Tibial nerve (tissue), 4 donors: ENCODE measurements around the gene PLCD4. TPM values are rescaled to one million over a fixed set of nuclear protein-coding genes. Genes with fewer than 3 reads are reported as not detected.

Source experiments
- DNase-seq, 2 donors: peaks; one replicate each; pipeline ENCODE4 v3.0.0-alpha.2; 2019; ENCODE audit warnings: low spot score in 2 of 2
- H3K27ac ChIP-seq, 4 donors: fragments of 200-600 bp; sonication (generic) in 3 of 4; one replicate each; pipeline ENCODE4 v1.5.1; 2017 to 2019; ENCODE audit warnings: mild to moderate bottlenecking in 1 of 4
- H3K27me3 ChIP-seq, 2 donors: fragments of 200-600 bp; sonication (generic) in 1 of 2; one replicate each; pipeline versions ENCODE4 v1.5.1 to v1.6.0; 2017 to 2019
- H3K36me3 ChIP-seq, 3 donors: fragments of 200-600 bp; sonication (generic); one replicate each; pipeline ENCODE4 v1.5.1; 2018 to 2019
- H3K4me1 ChIP-seq, 4 donors: fragments of 200-600 bp; sonication (generic) in 3 of 4; one replicate each; pipeline ENCODE4 v1.5.1; 2017 to 2019
- H3K4me3 ChIP-seq, 4 donors: fragments of 200-600 bp; sonication (generic) in 3 of 4; one replicate each; pipeline ENCODE4 v1.5.1; 2017 to 2019; ENCODE audit warnings: mild to moderate bottlenecking in 1 of 4, moderate library complexity in 1 of 4
- H3K9me3 ChIP-seq, 4 donors: fragments of 200-600 bp; sonication (generic) in 3 of 4; one replicate each; pipeline ENCODE4 v1.5.1; 2017 to 2019
- CTCF ChIP-seq, 5 experiments: fragments of 200-600 bp in 3 of 5; fragments of 450-650 bp in 2 of 5; sonication (generic) in 3 of 5; IDR thresholded peaks; one replicate each; pipeline ENCODE4 v1.5.1; 2016 to 2019; ENCODE audit warnings: antibody characterized with exemption in 5 of 5, mild to moderate bottlenecking in 3 of 5, moderate library complexity in 2 of 5
- EP300 ChIP-seq, 2 donors: sonication (generic); formaldehyde crosslinking; IDR thresholded peaks; one replicate each; pipeline ENCODE4 v1.6.1; 2017; ENCODE audit warnings: antibody characterized with exemption in 2 of 2, mild to moderate bottlenecking in 1 of 2
- POLR2A ChIP-seq, 2 donors: fragments of 450-650 bp; IDR thresholded peaks; one replicate each; pipeline ENCODE4 v1.6.1; 2017; ENCODE audit warnings: antibody characterized with exemption in 2 of 2, mild to moderate bottlenecking in 2 of 2, moderate library complexity in 2 of 2
- WGBS, 2 donors: methylation state at CpG; one replicate each; pipeline ENCODE4 v1.1.5; 2018; 5-methylcytosine and 5-hydroxymethylcytosine counted together
- total RNA-seq, 4 donors: library from RNA; depleted of rRNA; stranded (reverse); fragments of >200 nt; gene quantifications; one replicate each; pipeline ENCODE4 v1.1.0, GENCODE V29; 2016

PLCD4 gene
- total RNA-seq, 4 donors from 2014 or later, result 9.2 to 20.1 (median 13.4) TPM

DNA sequence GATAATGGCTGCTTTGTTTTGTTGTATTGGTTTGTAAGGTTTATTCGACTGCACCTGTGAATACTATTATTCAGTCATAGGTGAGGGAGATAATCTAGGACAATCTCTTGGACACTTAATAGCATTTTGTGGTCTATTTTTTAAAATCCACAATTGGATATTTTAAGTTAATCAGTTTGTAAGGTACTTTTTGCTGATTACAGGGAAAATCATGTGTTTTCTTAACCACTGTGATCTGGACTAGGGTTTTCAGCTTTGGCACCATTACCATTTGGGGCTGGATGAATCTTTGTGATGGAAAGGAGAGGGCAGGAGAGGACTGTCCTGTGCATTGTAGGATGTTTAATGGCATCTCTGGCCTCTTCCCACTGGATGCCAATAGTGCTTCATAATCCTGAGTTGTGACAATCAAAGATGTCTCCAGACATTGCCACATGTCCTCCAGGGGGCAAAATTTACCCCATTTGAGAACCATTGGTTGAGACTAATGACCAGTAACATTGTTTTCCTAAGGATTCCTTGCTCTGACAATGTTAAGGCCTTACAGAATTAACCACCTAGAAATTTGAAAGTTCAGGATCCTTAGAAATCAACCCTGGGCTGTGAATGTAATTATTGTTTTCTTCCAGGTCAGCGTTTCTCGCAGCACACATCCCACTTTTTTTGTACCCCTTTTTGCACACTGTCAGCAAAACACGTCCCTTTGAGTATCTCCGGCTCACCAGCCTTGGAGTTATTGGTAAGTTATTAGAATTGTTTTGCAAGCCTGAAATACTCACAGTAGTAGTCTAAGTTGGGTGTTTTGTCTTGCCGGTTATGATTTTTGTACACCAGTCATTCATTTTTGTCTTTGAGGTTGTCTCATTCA, 23.5 kb upstream of the PLCD4 start:
- Histone ChIP-seq H3K36me3 (peaks cover 0 to 77% (median 15%) of the 10 kb centered on the region in 3 donors), H3K27me3 (no peaks in the 10 kb centered on the region), H3K4me1 (no peaks in the 10 kb centered on the region), H3K4me3 (no peak overlapping the region), H3K27ac (no peak overlapping the region), H3K9me3 (no peaks in the 10 kb centered on the region)
- 91 to 95% methylated on average over 6 of the region's 6 CpGs for WGBS, 2 donors
- no peak for TF ChIP-seq POLR2A (IDR thresholded peaks at IDR 0.05)
- TF ChIP-seq CTCF (IDR thresholded peaks at IDR 0.05), result no peak
- TF ChIP-seq EP300 (IDR thresholded peaks at IDR 0.05), result no peak
- DNase-seq, result no peak

DNA sequence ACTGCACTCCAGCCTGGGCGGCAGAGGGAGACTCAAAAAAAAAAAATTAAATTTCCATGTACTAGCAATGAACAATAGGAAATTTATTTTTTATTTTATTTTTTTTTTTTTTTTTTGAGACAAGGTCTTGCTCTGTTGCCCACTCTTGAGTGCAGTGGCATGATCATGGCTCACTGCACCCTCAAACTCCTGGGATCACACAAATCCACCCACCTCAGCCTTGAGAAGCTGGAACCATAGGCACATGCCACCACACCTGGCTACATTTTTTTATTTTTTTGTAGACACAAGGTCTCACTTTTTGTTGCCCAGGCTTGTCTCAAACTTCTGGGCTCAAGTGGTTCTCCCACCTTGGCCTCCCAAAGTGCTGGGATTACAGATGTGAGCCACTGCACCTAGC, 22.2 kb upstream of the PLCD4 start:
- Histone ChIP-seq H3K27me3 (no peaks in the 10 kb centered on the region), H3K27ac (no peak overlapping the region), H3K36me3 (peaks cover 0 to 90% (median 23%) of the 10 kb centered on the region in 3 donors), H3K9me3 (no peaks in the 10 kb centered on the region), H3K4me3 (no peak overlapping the region), H3K4me1 (no peaks in the 10 kb centered on the region)
- TF ChIP-seq CTCF (IDR thresholded peaks at IDR 0.05), result no peak
- no peak for TF ChIP-seq EP300 (IDR thresholded peaks at IDR 0.05)
- TF ChIP-seq POLR2A (IDR thresholded peaks at IDR 0.05), result no peak
- DNase-seq, result no peak
- 93 to 96% methylated on average over 1 of the region's 1 CpG for WGBS, 2 donors

DNA sequence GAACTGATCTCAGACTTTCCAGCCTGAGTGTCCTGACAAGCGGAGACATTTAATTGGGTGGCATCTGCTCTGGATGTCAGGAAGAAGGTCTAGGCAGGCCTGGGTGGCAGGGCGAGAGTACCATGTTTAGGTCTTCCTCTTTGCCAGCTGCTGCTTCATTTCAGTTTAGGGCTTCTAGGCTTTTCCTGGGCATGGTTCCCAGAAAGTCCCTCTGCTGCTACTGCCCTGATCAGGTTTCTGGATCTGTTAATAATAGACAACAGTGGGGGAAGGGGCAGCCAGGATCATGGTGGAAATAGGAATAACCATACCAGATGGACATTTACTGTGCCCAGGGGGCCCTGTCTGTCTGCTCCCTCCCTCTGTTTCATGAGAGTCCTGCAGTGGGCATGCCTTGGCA, 2.3 kb upstream of the PLCD4 start:
- Histone ChIP-seq H3K4me3 (no peak overlapping the region), H3K27ac (no peak overlapping the region), H3K4me1 (peaks cover 0 to 19% (median 0%) of the 10 kb centered on the region in 4 donors), H3K36me3 (no peaks in the 10 kb centered on the region), H3K27me3 (no peaks in the 10 kb centered on the region), H3K9me3 (no peaks in the 10 kb centered on the region)
- DNase-seq, result no peak
- no peak for TF ChIP-seq POLR2A (IDR thresholded peaks at IDR 0.05)
- WGBS, 2 donors, result 69 to 89% methylated on average over 2 of the region's 2 CpGs

DNA sequence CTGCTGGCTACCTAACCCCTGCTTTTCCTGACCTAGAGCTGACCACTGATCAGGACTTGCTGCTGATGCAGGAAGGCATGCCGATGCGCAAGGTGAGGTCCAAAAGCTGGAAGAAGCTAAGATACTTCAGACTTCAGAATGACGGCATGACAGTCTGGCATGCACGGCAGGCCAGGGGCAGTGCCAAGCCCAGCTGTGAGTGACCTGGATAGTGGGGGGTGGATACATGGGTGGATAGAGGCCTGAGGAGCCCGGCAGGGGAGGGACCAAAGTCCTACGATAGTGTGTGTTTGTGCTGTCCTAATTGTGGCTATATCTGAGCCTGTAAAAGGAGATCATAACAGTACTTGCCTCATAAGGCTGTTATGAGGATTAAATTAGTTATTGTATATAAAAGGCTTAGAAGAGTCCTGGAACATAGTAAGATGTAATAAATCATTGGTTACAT, 8.2 kb downstream of the PLCD4 start:
- no peaks in the 10 kb centered on the region for H3K27me3 ChIP-seq

GRCh38 chr2:218618102-218618860, 10.6 kb downstream of the PLCD4 start:
- H3K9me3 ChIP-seq, result no peaks in the 10 kb centered on the region
- WGBS, 2 donors, result 87 to 88% methylated on average over 9 of the region's 9 CpGs
- no peaks in the 10 kb centered on the region for H3K4me1 ChIP-seq
- TF ChIP-seq EP300 (IDR thresholded peaks at IDR 0.05), result no peak
- no peak for TF ChIP-seq POLR2A (IDR thresholded peaks at IDR 0.05)
- TF ChIP-seq CTCF (IDR thresholded peaks at IDR 0.05), result no peak
- no peak for DNase-seq
- H3K4me3 ChIP-seq, result no peak overlapping the region
- no peaks in the 10 kb centered on the region for H3K27me3 ChIP-seq
- H3K27ac ChIP-seq, result no peak overlapping the region
- H3K36me3 ChIP-seq, result peaks cover 0 to 19% (median 0%) of the 10 kb centered on the region in 3 donors

More for the DNA sequence above, 8.2 kb downstream of the PLCD4 start:
- Histone ChIP-seq H3K4me1 (no peaks in the 10 kb centered on the region), H3K4me3 (no peak overlapping the region), H3K9me3 (no peaks in the 10 kb centered on the region), H3K27ac (no peak overlapping the region), H3K36me3 (peaks cover 0 to 19% (median 0%) of the 10 kb centered on the region in 3 donors)
- WGBS, 2 donors, result 74 to 86% methylated on average over 6 of the region's 6 CpGs
- no peak for DNase-seq
- no peak for TF ChIP-seq POLR2A (IDR thresholded peaks at IDR 0.05)
- TF ChIP-seq EP300 (IDR thresholded peaks at IDR 0.05), result no peak
- no peak for TF ChIP-seq CTCF (IDR thresholded peaks at IDR 0.05)
